HG02840 (cell line): Measurements from ENCODE around the gene CETN2.
A peak's percentile ranks its signal among the peaks of the same experiment; 100 is the strongest.

Source experiments
- ATAC-seq: cut with Tn5 transposase; IDR thresholded peaks from one replicate; pipeline ENCODE4 v1.9.1; 2021; ENCODE audit warnings: mild to moderate bottlenecking, moderate library complexity, moderate number of reproducible peaks; ENCODE audit not compliant: unreplicated experiment, low FRiP score

Gene CETN2

GRCh38 chrX:152833378-152833777 lies 2.8 kb upstream of the CETN2 start:
- ATAC-seq, result no peak

- ATAC-seq, result no peak
Observed at GRCh38 chrX:152832520-152832919, 2.0 kb upstream of the CETN2 start.

- no peak for ATAC-seq
Observed at GRCh38 chrX:152831391-152831790, 834 bp upstream of the CETN2 start.

- ATAC-seq, result no peak
Observed at GRCh38 chrX:152824841-152825374, 5.6 kb downstream of the CETN2 start.

GRCh38 chrX:152823657-152824056 lies 6.9 kb downstream of the CETN2 start:
- ATAC-seq, result no peak

GRCh38 chrX:152822383-152823086 lies 8.0 kb downstream of the CETN2 start:
- ATAC-seq, result no peak

GRCh38 chrX:152821145-152821765 lies 9.3 kb downstream of the CETN2 start:
- ATAC-seq, result no peak

GRCh38 chrX:152819732-152820131 lies 10.8 kb downstream of the CETN2 start:
- no peak for ATAC-seq

- ATAC-seq, result no peak
Observed at GRCh38 chrX:152819266-152819665, 11.3 kb downstream of the CETN2 start.

- no peak for ATAC-seq
Observed at GRCh38 chrX:152818356-152818755, 12.2 kb downstream of the CETN2 start.

GRCh38 chrX:152817078-152817764 lies 13.3 kb downstream of the CETN2 start:
- no peak for ATAC-seq

GRCh38 chrX:152814048-152814447 lies 16.5 kb downstream of the CETN2 start:
- no peak for ATAC-seq

- no peak for ATAC-seq
Observed at GRCh38 chrX:152813206-152813605, 17.4 kb downstream of the CETN2 start.

- ATAC-seq, result no peak
Observed at GRCh38 chrX:152810403-152810802, 20.2 kb downstream of the CETN2 start.

- no peak for ATAC-seq
Observed at GRCh38 chrX:152806035-152806434, 24.5 kb downstream of the CETN2 start.

GRCh38 chrX:152798945-152799344 lies 31.6 kb downstream of the CETN2 start:
- ATAC-seq, result no peak

GRCh38 chrX:152787062-152787461 lies 43.5 kb downstream of the CETN2 start:
- peak; percentile 82 for ATAC-seq
